HG02973 (cell line): ENCODE results near the gene HMX1.

ENCODE experiments used
- ATAC-seq: cut with Tn5 transposase; IDR thresholded peaks from one replicate; pipeline ENCODE4 v1.9.1; 2021; ENCODE audit warnings: moderate library complexity; ENCODE audit not compliant: unreplicated experiment

Gene HMX1

DNA sequence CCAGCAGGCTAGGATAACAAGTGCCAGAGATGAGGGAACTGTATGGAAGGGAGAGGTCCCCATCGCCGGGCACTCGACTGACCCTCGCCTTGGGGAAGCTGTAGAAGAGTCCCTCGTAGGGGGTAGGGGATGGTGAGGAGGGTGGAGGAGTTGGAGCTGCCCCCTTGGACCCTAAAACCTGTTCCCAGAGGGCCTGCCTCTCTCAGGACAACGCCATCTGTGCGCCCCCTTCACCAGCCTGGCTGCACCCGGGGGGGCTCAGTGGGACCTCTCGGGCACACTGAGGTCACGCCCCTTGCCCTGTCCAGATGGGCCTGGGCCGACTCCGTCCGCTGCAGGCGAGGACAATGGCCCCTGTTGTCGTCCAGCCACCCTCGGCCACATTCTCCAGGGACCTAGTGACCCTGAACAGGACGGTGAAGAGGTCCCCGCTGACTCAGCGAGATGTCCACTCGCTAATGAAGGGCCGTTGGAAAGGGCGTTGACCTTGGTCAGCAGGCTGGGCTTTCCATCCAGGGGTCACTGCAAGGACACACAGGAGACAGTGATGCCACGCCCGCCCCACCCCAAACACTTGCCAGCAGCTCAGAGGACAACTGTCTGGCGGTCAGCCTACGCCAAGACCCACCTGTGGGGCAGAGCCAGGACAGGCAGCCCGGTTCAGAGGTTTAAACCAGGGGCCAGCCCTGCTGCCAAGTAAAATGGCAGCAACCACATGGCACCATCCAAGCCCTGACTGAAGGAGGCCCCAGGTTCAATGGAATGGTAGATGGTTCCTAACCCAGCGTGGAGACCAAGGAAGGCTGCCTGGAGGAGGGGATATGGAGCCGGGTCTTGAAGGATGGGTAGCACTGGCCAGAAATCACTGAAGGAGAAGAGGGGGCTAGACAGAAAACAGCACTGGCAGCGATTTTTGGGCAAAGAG lies 51.2 kb downstream of the HMX1 start:
- no peak for ATAC-seq

GRCh38 chr4:8819473-8820177 lies 52.0 kb downstream of the HMX1 start:
- no peak for ATAC-seq

DNA sequence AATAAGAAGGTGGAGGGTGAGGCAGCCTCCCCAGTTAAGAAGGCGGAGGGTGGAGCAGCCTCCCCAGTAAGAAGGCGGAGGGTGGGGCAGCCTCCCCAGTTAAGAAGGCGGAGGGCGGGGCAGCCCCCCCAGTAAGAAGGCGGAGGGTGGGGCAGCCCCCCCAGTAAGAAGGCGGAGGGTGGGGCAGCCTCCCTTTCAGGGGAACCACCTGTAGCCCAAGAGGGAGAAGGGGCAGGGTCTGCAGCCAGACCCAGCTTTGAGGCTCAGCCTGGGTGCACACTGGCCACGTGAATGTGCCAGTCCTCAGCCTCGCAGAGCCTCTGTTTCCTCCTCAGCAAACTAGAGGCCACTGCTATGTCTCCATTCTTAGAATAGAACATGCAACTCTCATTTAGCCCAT lies 52.6 kb downstream of the HMX1 start:
- ATAC-seq, result no peak

GRCh38 chr4:8818063-8818881 lies 53.4 kb downstream of the HMX1 start:
- ATAC-seq, result no peak

DNA sequence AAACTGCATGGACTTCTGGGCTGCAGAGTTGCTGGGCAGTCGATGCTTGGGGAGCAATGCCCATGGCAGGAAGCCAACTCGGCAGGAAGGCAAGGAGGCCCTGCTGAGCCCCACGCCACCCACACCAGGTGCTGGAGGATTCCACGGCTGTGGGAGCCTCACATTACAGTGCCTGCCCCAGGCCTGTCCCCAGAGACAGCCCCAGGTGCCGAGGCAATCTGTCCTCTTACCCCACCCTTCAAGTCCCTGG lies 53.9 kb downstream of the HMX1 start:
- ATAC-seq, result no peak

DNA sequence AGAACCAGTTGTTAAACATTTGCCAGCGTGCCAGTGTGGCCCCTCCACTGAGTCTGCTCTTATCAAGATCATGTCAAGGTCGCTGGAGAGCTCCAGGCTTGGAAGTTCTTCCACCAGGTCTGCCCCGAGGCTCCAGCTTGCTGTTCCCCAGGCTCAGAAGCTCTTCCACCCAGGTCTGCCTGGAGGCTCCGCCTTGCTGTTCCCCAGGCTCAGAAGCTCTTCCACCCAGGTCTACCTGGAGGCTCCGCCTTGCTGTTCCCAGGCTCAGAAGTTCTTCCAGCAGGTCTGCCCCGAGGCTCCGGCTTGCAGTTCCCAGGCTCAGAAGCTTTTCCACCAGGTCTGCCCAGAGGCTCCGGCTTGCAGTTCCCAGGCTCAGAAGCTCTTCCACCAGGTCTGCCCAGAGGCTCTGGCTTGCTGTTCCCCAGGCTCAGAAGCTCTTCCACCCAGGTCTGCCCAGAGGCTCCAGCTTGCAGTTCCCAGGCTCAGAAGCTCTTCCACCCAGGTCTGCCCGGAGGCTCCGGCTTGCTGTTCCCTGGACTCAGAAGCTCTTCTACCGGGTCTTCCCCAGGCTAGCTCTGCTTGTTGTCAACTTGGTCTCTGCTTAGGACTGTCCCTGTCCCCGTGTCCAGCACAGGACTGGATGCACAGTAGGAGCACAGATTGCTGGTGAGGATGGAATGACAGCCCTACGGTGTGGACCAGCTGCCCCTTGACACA lies 54.4 kb downstream of the HMX1 start:
- no peak for ATAC-seq
